H1 (cell line): Measurements from ENCODE around the gene B9D2. TPM values are rescaled to one million over a fixed set of nuclear protein-coding genes. Genes with fewer than 3 reads are reported as not detected.

Experiments used
- GTF2F1 ChIP-seq: IDR thresholded peaks from 2 replicates; pipeline ENCODE4 v1.6.1; 2012; ENCODE audit warnings: low read depth, low read length, improper control_type of control experiment, borderline replicate concordance
- RXRA ChIP-seq: IDR thresholded peaks from 2 replicates; pipeline ENCODE4 v1.6.1; 2011; ENCODE audit warnings: low read depth, mild to moderate bottlenecking, low read length, moderate library complexity; ENCODE audit not compliant: insufficient read depth
- SP1 ChIP-seq: IDR thresholded peaks from 2 replicates; pipeline ENCODE4 v1.6.1; 2011; ENCODE audit warnings: low read depth, low read length
- TCF12 ChIP-seq: IDR thresholded peaks from 2 replicates; pipeline ENCODE4 v1.6.1; 2011; ENCODE audit warnings: low read depth, mild to moderate bottlenecking, low read length
- polyA plus RNA-seq, 7 experiments: library from polyadenylated mRNA; depleted of rRNA in 3 of 7; stranded (reverse) in 5 of 7; unstranded in 2 of 7; fragments of >200 nt in 5 of 7; fragments of 200-250 nt in 2 of 7; gene quantifications; 1 replicate in 5 of 7; 2 replicates in 1 of 7; 4 replicates in 1 of 7; pipeline versions ENCODE4 v1.2.1 to v1.2.3, GENCODE V29; 2011 to 2013; ENCODE audit warnings: missing spikeins in 2 of 7, mixed read lengths in 2 of 7
- total RNA-seq: library from RNA; stranded (reverse); fragmentation: NEBNext Ultra II Directional; extraction: Animal tissue kit (Norgen Biotek cat#: 25700); gene quantifications from 2 replicates; pipeline ENCODE4 v1.2.1, GENCODE V29; 2021
- TF ChIP-seq, protein P1 (sequence below): IDR thresholded peaks from 2 replicates; pipeline ENCODE4 v1.6.1; 2012; ENCODE audit warnings: inconsistent platforms

B9D2 gene
- total and polyA plus RNA-seq, 2 of the 8 experiments (the other 6 are each of a cell fraction or from before 2014, with no cell fraction given) = 4.9 to 6.3 TPM

DNA sequence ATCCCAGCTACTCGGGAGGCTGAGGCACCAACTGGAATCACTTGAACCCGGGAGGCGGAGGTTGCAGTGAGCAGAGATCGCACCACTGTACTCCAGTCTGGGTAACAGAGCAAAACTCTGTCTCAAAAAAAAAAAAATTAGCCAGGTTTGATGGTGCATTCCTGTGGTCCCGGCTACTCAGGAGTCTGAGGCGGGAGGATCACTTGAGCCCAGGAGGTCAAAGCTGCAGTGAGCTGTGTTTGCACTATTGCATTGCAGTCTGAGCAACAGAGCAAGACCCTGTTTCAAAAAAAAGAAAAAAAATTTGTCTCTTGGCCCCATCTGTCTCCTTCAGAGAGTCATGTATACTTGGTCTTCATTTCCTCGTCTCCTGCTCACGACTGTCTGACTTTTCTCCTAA, 52.3 kb downstream of the B9D2 start (continued):
- TF ChIP-seq TCF12 (no peak), GTF2F1 (no peak), RXRA (no peak), SP1 (no peak)
- TF ChIP-seq, protein P1, sequence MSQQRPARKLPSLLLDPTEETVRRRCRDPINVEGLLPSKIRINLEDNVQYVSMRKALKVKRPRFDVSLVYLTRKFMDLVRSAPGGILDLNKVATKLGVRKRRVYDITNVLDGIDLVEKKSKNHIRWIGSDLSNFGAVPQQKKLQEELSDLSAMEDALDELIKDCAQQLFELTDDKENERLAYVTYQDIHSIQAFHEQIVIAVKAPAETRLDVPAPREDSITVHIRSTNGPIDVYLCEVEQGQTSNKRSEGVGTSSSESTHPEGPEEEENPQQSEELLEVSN = no peak
